HL-60 (cell line): ENCODE results near the gene RPS19.

Source experiments
- POLR2AphosphoS5 ChIP-seq: IDR thresholded peaks from 2 replicates; pipeline ENCODE4 v1.6.1; 2012; ENCODE audit warnings: low read depth
- TF ChIP-seq, protein P1 (sequence below): IDR thresholded peaks from one replicate; pipeline ENCODE4 v1.5.1; 2011; ENCODE audit warnings: low read length, control low read depth, inconsistent platforms; ENCODE audit not compliant: insufficient read depth
- TF ChIP-seq, protein P2 (sequence below): IDR thresholded peaks from 2 replicates; pipeline ENCODE4 v1.6.1; 2012; ENCODE audit warnings: low read depth; ENCODE audit not compliant: insufficient replicate concordance

DNA sequence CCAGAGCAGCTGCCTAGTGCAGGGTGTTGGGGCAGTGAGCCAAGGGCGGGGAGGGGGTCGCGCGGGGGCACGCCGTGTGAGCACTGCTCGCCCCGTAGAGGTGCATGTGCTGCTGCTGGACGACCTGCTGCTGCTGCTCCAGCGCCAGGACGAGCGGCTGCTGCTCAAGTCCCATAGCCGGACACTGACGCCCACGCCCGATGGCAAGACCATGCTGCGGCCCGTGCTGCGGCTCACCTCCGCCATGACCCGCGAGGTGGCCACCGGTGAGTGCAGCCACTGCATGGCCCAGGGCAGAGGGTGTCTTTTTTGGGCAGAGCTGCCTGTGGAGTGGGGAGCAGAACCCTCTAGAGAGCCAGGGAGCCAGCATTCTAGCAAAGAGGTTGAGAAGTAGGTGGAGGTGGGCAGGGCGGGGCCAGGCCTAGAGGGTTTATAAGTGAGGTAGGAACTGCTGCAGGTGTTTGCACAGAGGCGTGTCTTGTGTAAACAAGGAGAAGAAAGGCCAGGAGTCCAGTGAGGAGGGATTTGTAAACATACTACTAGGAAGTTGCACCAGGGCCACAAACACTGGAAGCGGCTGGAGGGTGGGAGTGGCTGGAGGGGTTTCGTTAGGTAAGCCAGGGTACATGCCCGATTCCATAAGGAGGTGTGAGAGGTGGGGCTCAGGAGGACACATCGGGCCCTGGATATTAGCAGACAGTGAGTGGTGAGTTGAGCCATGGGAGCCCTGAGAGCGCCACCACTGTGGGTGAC, 44.2 kb downstream of the RPS19 start:
- TF ChIP-seq POLR2AphosphoS5 = no peak
- TF ChIP-seq, protein P1, sequence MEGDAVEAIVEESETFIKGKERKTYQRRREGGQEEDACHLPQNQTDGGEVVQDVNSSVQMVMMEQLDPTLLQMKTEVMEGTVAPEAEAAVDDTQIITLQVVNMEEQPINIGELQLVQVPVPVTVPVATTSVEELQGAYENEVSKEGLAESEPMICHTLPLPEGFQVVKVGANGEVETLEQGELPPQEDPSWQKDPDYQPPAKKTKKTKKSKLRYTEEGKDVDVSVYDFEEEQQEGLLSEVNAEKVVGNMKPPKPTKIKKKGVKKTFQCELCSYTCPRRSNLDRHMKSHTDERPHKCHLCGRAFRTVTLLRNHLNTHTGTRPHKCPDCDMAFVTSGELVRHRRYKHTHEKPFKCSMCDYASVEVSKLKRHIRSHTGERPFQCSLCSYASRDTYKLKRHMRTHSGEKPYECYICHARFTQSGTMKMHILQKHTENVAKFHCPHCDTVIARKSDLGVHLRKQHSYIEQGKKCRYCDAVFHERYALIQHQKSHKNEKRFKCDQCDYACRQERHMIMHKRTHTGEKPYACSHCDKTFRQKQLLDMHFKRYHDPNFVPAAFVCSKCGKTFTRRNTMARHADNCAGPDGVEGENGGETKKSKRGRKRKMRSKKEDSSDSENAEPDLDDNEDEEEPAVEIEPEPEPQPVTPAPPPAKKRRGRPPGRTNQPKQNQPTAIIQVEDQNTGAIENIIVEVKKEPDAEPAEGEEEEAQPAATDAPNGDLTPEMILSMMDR = no peak
- TF ChIP-seq, protein P2, sequence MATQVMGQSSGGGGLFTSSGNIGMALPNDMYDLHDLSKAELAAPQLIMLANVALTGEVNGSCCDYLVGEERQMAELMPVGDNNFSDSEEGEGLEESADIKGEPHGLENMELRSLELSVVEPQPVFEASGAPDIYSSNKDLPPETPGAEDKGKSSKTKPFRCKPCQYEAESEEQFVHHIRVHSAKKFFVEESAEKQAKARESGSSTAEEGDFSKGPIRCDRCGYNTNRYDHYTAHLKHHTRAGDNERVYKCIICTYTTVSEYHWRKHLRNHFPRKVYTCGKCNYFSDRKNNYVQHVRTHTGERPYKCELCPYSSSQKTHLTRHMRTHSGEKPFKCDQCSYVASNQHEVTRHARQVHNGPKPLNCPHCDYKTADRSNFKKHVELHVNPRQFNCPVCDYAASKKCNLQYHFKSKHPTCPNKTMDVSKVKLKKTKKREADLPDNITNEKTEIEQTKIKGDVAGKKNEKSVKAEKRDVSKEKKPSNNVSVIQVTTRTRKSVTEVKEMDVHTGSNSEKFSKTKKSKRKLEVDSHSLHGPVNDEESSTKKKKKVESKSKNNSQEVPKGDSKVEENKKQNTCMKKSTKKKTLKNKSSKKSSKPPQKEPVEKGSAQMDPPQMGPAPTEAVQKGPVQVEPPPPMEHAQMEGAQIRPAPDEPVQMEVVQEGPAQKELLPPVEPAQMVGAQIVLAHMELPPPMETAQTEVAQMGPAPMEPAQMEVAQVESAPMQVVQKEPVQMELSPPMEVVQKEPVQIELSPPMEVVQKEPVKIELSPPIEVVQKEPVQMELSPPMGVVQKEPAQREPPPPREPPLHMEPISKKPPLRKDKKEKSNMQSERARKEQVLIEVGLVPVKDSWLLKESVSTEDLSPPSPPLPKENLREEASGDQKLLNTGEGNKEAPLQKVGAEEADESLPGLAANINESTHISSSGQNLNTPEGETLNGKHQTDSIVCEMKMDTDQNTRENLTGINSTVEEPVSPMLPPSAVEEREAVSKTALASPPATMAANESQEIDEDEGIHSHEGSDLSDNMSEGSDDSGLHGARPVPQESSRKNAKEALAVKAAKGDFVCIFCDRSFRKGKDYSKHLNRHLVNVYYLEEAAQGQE = no peak
